ENCODE data around the gene ABCD1. TPM values are rescaled to one million over a fixed set of nuclear protein-coding genes. Genes with fewer than 3 reads are reported as not detected.
"Not testable (repeated sequence)": the region's sequence is repeated elsewhere in the genome, so short reads cannot be mapped to it uniquely, and the experiment has no call there.

The ABCD1 gene
- total RNA-seq, 4 donors from 2014 or later = 1.8 to 5.0 (median 3.5) TPM

DNA sequence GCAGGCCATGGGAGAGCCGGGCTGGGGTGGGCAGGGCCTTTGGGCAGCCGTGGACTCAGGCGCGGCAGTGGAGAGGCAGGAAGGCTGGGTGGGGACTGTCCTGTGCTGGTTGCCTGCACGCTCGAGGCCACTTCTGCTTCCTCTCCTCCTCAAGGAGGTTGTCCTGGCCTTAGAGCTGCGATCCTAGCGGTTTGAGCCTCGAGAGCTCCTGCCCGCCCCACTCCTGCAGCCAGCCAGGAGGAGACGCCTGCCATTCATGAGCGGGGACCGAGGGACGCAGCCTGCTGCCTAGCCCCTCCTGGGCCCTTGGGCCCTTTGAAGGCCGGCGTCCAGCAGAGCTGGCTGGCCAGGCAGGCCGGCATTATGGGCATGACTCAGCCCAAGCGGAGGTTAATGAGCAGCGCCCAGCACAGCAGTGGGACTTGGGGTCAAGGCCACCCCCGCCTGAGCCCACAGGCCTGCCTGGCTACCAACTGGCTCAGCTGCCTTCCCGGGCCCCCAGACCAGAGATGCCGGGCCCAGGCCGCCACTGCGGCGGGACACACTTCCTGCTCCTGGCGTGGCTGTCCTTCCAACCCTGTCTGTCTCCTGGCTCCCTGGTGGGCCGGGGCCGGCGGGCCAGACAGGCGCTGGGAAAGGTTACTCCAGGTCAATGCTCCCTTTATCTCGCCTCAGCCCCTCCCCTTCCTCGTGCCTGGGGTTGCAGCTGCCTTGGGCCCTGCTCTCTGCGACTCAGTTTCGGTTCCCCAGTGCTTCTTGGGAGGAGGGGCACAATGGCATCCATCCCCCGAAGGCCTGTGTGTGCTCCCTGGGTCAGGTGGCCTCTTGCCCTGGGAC, 1.8 kb downstream of the ABCD1 start:
- H3K27me3 ChIP-seq = no peaks in the 10 kb centered on the region
- no peak for TF ChIP-seq POLR2A (IDR thresholded peaks at IDR 0.05)
- TF ChIP-seq, protein P1, sequence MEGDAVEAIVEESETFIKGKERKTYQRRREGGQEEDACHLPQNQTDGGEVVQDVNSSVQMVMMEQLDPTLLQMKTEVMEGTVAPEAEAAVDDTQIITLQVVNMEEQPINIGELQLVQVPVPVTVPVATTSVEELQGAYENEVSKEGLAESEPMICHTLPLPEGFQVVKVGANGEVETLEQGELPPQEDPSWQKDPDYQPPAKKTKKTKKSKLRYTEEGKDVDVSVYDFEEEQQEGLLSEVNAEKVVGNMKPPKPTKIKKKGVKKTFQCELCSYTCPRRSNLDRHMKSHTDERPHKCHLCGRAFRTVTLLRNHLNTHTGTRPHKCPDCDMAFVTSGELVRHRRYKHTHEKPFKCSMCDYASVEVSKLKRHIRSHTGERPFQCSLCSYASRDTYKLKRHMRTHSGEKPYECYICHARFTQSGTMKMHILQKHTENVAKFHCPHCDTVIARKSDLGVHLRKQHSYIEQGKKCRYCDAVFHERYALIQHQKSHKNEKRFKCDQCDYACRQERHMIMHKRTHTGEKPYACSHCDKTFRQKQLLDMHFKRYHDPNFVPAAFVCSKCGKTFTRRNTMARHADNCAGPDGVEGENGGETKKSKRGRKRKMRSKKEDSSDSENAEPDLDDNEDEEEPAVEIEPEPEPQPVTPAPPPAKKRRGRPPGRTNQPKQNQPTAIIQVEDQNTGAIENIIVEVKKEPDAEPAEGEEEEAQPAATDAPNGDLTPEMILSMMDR (IDR thresholded peaks at IDR 0.05) = no peak
- peak overlapping the region; percentile 70 to 96 (median 82) for H3K27ac ChIP-seq
- peak overlapping the region in 3 of 4 donors; percentile 14 to 80 (median 22) for H3K4me3 ChIP-seq
- H3K36me3 ChIP-seq = peaks cover 0 to 6% (median 0%) of the 10 kb centered on the region in 3 donors
- H3K9me3 ChIP-seq = no peaks in the 10 kb centered on the region
- H3K4me1 ChIP-seq = peaks cover 33 to 55% (median 33%) of the 10 kb centered on the region in 3 donors
- 60% methylated on average over 12 of the region's 35 CpGs; no CpG with 5 or more reads in 1 of the 2 donors for WGBS, 2 donors
- intact Hi-C loops (cut with DNase I) = no loop called here
- DNase-seq = peak; percentile 38

DNA sequence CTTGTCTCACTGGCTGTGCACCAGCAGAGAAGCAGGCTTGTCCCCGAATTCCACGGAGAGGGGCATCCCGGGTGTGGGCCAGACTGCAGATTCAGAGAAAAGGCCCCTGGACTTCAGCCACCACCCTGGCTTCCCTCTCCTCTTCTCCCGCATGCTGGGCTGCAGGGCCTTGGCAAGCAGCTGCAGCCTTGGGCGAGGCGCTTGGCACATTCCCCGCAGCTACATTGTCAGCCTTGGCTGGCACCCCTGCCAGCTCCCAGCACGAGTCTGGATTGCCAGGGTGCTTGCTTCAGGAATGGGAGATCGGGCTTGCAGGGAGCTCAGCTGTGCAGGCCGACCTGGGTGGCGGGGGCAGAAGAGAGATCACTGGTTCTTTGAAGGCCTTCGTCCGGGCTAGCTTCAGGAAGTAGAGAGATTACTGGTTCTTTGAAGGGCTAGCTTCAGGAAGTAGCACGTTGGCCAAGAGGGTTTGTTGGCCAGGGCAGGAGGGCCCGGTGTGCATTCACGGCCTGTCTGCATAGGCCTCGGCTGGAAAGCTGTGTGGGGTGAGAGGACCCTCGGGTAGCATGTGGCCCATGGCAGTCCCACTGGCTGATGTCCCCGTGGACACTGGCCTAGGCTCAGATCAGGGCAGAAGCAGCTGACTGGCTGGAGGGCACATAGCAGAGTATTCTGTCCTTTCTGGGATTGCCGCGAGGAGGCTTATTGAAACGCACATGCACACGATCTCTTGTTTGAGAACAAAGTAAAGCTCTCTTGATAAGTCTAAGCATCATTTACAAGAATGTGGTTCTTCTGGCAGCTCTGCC, 2.7 kb downstream of the ABCD1 start:
- peak overlapping the region; percentile 70 to 96 (median 82) for H3K27ac ChIP-seq
- no peak for DNase-seq
- peak overlapping the region in 3 of 4 donors; percentile 14 to 80 (median 22) for H3K4me3 ChIP-seq
- intact Hi-C loops (cut with DNase I) = no loop called here
- TF ChIP-seq POLR2A (IDR thresholded peaks at IDR 0.05) = no peak
- TF ChIP-seq, protein P1 (IDR thresholded peaks at IDR 0.05) = no peak
- peaks cover 0 to 6% (median 0%) of the 10 kb centered on the region in 3 donors for H3K36me3 ChIP-seq
- H3K4me1 ChIP-seq = peaks cover 33 to 49% (median 33%) of the 10 kb centered on the region in 3 donors
- no peaks in the 10 kb centered on the region for H3K27me3 ChIP-seq
- 49% methylated on average over 10 of the region's 23 CpGs; no CpG with 5 or more reads in 1 of the 2 donors for WGBS, 2 donors
- H3K9me3 ChIP-seq = no peaks in the 10 kb centered on the region

DNA sequence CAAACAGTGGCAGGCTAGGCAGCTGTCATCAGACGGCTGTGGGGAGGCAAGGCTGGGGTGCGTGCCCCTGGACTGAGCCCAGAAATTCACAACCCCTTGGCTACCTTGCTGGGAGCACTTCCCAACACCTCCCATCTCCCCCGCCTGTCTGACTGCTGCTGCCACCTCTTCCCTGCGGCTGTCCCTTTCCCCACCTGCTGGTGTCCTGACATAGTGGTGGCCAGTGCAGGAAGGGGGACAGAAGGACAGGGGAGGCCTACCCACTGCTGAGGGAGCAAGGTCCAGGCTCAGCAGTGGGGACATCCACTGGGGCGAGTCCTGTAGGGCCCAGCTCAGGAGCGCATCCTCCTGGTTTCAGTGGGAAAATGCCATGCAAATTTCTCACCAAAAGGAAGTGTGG, 3.4 kb downstream of the ABCD1 start:
- Histone ChIP-seq H3K4me3 (no peak overlapping the region), H3K27ac (peak overlapping the region in 3 of 4 donors; percentile 71 to 96 (median 93)), H3K4me1 (peaks cover 29 to 49% (median 37%) of the 10 kb centered on the region in 3 donors), H3K36me3 (peaks cover 0 to 6% (median 0%) of the 10 kb centered on the region in 3 donors), H3K27me3 (no peaks in the 10 kb centered on the region), H3K9me3 (no peaks in the 10 kb centered on the region)
- TF ChIP-seq, protein P1 (IDR thresholded peaks at IDR 0.05) = no peak
- TF ChIP-seq POLR2A (IDR thresholded peaks at IDR 0.05) = no peak
- intact Hi-C loops (cut with DNase I) = no loop called here
- WGBS, 2 donors = 33% methylated on average over 1 of the region's 6 CpGs; no CpG with 5 or more reads in 1 of the 2 donors
- no peak for DNase-seq

DNA sequence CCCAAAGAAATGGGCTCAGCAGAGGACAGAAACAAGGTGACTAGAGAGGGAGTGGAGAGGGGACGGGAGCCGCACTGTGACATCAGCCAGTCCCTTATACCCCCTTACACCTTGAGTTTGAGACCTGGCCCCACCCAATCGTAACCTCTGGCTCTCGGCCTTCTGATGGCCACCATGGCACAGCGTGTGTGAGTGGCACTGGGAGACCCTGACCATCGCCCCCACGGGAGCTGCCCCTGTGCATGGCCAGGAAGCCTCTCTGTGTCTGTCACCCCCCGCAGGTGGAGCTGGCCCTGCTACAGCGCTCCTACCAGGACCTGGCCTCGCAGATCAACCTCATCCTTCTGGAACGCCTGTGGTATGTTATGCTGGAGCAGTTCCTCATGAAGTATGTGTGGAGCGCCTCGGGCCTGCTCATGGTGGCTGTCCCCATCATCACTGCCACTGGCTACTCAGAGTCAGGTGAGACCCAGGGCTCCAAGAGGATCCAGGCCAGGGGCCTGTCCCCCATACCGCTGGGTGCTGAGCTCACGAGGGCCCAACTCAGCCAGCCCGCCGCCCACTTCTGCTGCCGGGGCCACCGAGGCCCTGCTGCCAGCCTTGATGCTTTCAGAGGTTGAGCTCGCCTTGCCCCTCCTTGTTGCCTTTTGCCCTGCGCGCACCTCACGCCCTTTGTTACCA, 4.4 kb downstream of the ABCD1 start:
- Histone ChIP-seq H3K4me1 (peaks cover 27 to 47% (median 37%) of the 10 kb centered on the region in 3 donors), H3K27ac (no peak overlapping the region), H3K27me3 (no peaks in the 10 kb centered on the region), H3K9me3 (no peaks in the 10 kb centered on the region), H3K36me3 (peaks cover 0 to 6% (median 0%) of the 10 kb centered on the region in 3 donors), H3K4me3 (no peak overlapping the region)
- intact Hi-C loops (cut with DNase I) = no loop called here
- 96 to 100% methylated on average over 3 to 4 of the region's 23 CpGs for WGBS, 2 donors
- no peak for DNase-seq
- TF ChIP-seq, protein P1 (IDR thresholded peaks at IDR 0.05) = no peak
- no peak for TF ChIP-seq POLR2A (IDR thresholded peaks at IDR 0.05)

DNA sequence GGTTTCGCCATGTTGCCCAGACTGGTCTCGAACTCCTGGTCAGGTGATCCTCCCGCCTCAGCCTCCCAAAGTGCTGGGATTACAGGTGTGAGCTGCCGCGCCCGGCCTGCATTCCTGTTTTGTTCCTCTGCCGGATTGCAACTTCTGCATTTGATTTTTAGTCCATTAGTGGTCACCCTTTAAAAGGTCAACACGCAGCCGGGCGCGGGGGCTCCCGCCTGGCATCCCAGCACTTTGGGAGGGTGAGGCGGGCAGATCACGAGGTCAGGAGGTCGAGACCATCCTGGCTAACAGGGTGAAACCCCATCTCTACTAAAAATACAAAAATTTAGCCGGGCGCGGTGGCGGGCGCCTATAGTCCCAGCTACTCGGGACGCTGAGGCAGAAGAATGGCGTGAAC, 5.5 kb downstream of the ABCD1 start:
- H3K27ac ChIP-seq; DNase-seq; intact Hi-C loops (cut with DNase I); H3K36me3 ChIP-seq; H3K27me3 ChIP-seq; H3K4me3 ChIP-seq; H3K9me3 ChIP-seq: not testable (repeated sequence)
- H3K4me1 ChIP-seq = peaks cover 25 to 43% (median 35%) of the 10 kb centered on the region in 3 donors
- WGBS, 2 donors = 88 to 96% methylated on average over 3 to 15 of the region's 23 CpGs
